Heart right ventricle (tissue), 16 donors: ENCODE measurements around the gene TRIM25. TPM values are rescaled to one million over a fixed set of nuclear protein-coding genes. Genes with fewer than 3 reads are reported as not detected.

Source experiments
- ATAC-seq, 8 donors: fragments of 200-7000 bp; cut with Tn5 transposase; one replicate each; pipeline ENCODE4 v1.9.1; 2020; ENCODE audit warnings: mild to moderate bottlenecking in 8 of 8, moderate library complexity in 8 of 8, moderate number of reproducible peaks in 1 of 8
- DNase-seq, 2 donors: peaks; one replicate each; pipeline ENCODE4 v3.0.0-alpha.2; 2020
- H3K27ac ChIP-seq, 10 donors: fragments of 200-600 bp; sonication (generic) in 2 of 10; one replicate each; pipeline versions ENCODE4 v1.5.0 to v1.8.0; 2020 to 2022; ENCODE audit warnings: mild to moderate bottlenecking in 3 of 10
- H3K27me3 ChIP-seq, 7 donors: fragments of 200-600 bp; one replicate each; pipeline ENCODE4 v1.8.0; 2021 to 2022; ENCODE audit warnings: mild to moderate bottlenecking in 2 of 7
- H3K36me3 ChIP-seq, 9 donors: fragments of 200-600 bp; sonication (generic) in 1 of 9; one replicate each; pipeline versions ENCODE4 v1.5.0 to v1.8.0; 2020 to 2022; ENCODE audit warnings: mild to moderate bottlenecking in 2 of 9
- H3K4me1 ChIP-seq, 9 donors: fragments of 200-600 bp; sonication (generic) in 1 of 9; one replicate each; pipeline versions ENCODE4 v1.5.0 to v1.8.0; 2020 to 2022; ENCODE audit warnings: mild to moderate bottlenecking in 4 of 9
- H3K4me3 ChIP-seq, 10 donors: fragments of 200-600 bp; sonication (generic) in 2 of 10; one replicate each; pipeline versions ENCODE4 v1.5.0 to v1.8.0; 2020 to 2022; ENCODE audit warnings: mild to moderate bottlenecking in 7 of 10, moderate library complexity in 2 of 10
- H3K9me3 ChIP-seq, 11 donors: fragments of 200-600 bp in 10 of 11; sonication (generic) in 2 of 11; one replicate each; pipeline versions ENCODE4 v1.5.0 to v1.8.0; 2013 to 2022; ENCODE audit warnings: mild to moderate bottlenecking in 2 of 11, control low read depth in 1 of 11, moderate library complexity in 1 of 11
- CTCF ChIP-seq, 9 donors: fragments of 200-600 bp; sonication (generic) in 2 of 9; IDR thresholded peaks; one replicate each; pipeline versions ENCODE4 v1.5.0 to v1.8.0; 2021 to 2022; ENCODE audit warnings: antibody characterized with exemption in 9 of 9, mild to moderate bottlenecking in 5 of 9, moderate library complexity in 1 of 9
- WGBS, 2 donors: extraction: QIAGEN DNeasy Blood & Tissue Kit; methylation state at CpG; one replicate each; pipeline ENCODE4 v1.1.7; 2013; ENCODE audit warnings: inconsistent platforms in 1 of 2; 5-methylcytosine and 5-hydroxymethylcytosine counted together
- intact Hi-C, 10 donors: fragments of 100-400 bp; cut with DNase I; formaldehyde crosslinking; loops; one replicate each; pipeline versions ENCODE4 v1.11.1 to v1.14.2; 2022
- polyA plus RNA-seq, 2 donors: library from polyadenylated mRNA; stranded (reverse); fragments of 200-250 nt; gene quantifications; one replicate each; pipeline ENCODE4 v1.2.3, GENCODE V29; 2013
- total RNA-seq, 10 donors: library from RNA; stranded (reverse); fragmentation: NEBNext Ultra II Directional in 3 of 10; extraction: Animal tissue kit (Norgen Biotek cat#: 25700) in 3 of 10; gene quantifications; one replicate each; pipeline versions ENCODE4 v1.2.1 to v1.2.4, GENCODE V29; 2021 to 2023
- donor health status: Arrhythmogenic right ventricular cardiomyopathy.
- donor health status: ischemic (EF 13 %, LVEDD 7.1; RV severe dilation, severe dysfunction).
- donor health status: healthy with polysubstance abuse.
- donor health status: DM: no; HTN: yes; CAD: no.
- donor health status: DM: no; HTN: no; CAD: no.
- donor health status: ischemic (EF 25% LVEDD 6.9; RV normal size, moderate dysfunction).
- donor health status: ischemic (EF 25% LVEDD 5.7; RV mildly dilated, moderate dysfunction).
- donor health status: healthy.
- donor health status: DM: yes; HTN: yes; CAD: no.
- donor health status: Ischemic cardiomyopathy.
- donor health status: ischemic (EF 35%, LVEDD 5.7; RV mildly dilated, moderate dysfunction).
- donor health status: nonischemic (EF 11% LVEDD 7.7; RV severe dilation, severe dysfunction).
- donor health status: DM: yes; HTN: yes; CAD: no.
- donor health status: PGD.
- donor health status: ischemic (EF 29% LVEDD 5.4; RV normal size, mild dysfunction).
- donor health status: nonischemic (EF 23%, LVEDD 6.1; RV moderate dilation, normal function).

The TRIM25 gene
- total and polyA plus RNA-seq, 12 donors, result 4.9 to 32.7 (median 15.2) TPM

DNA sequence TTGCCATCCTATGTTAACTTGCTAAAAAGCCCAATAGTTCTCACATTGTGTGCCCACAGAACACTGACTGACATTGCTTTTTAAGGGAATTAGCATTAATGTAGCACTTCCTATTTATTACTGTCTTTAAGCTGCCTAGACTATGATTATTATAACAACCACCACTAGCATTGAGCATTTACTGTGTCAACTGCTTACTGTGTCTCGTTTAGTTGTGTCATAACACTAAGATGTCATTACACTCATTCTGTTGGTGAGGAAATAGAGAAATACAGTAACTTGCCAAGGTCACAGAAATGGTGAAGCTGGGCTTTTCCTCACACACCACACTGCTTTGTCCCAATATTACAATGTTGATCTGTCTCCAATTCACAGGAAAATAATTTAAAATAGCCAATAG is 30.2 kb downstream of the TRIM25 start:
- peaks cover 0 to 28% (median 12%) of the 10 kb centered on the region in 9 donors for H3K36me3 ChIP-seq
- intact Hi-C loops, result no loop called here
- no peaks in the 10 kb centered on the region for H3K27me3 ChIP-seq
- no peak for DNase-seq
- WGBS, 2 donors, result 63 to 64% methylated on average over 1 of the region's 1 CpG
- TF ChIP-seq CTCF (IDR thresholded peaks at IDR 0.05), result no peak
- H3K4me3 ChIP-seq, result no peak overlapping the region
- H3K9me3 ChIP-seq, result peaks cover 0 to 12% (median 4%) of the 10 kb centered on the region in 11 donors
- no peak for ATAC-seq
- H3K27ac ChIP-seq, result no peak overlapping the region
- peaks cover 0 to 10% (median 0%) of the 10 kb centered on the region in 9 donors for H3K4me1 ChIP-seq

GRCh38 chr17:56881685-56882295 is 32.1 kb downstream of the TRIM25 start:
- no peak overlapping the region for H3K4me3 ChIP-seq
- 95 to 96% methylated on average over 3 of the region's 3 CpGs for WGBS, 2 donors
- H3K27me3 ChIP-seq, result no peaks in the 10 kb centered on the region
- H3K9me3 ChIP-seq, result peaks cover 0 to 5% (median 0%) of the 10 kb centered on the region in 11 donors
- H3K27ac ChIP-seq, result no peak overlapping the region
- TF ChIP-seq CTCF (IDR thresholded peaks at IDR 0.05), result no peak
- H3K4me1 ChIP-seq, result peaks cover 0 to 11% (median 0%) of the 10 kb centered on the region in 9 donors
- no peak for DNase-seq
- peaks cover 0 to 11% (median 0%) of the 10 kb centered on the region in 9 donors for H3K36me3 ChIP-seq
- ATAC-seq, result no peak
- intact Hi-C loops, result no loop called here

GRCh38 chr17:56880571-56880970 is 33.3 kb downstream of the TRIM25 start:
- no peak overlapping the region for H3K4me3 ChIP-seq
- H3K27ac ChIP-seq, result no peak overlapping the region
- TF ChIP-seq CTCF (IDR thresholded peaks at IDR 0.05), result no peak
- DNase-seq (no peak), ATAC-seq (no peak)
- H3K27me3 ChIP-seq, result no peaks in the 10 kb centered on the region
- intact Hi-C loops, result no loop called here
- 76 to 82% methylated on average over 8 of the region's 8 CpGs for WGBS, 2 donors
- peaks cover 0 to 5% (median 0%) of the 10 kb centered on the region in 11 donors for H3K9me3 ChIP-seq
- peaks cover 0 to 14% (median 0%) of the 10 kb centered on the region in 9 donors for H3K4me1 ChIP-seq
- H3K36me3 ChIP-seq, result peaks cover 0 to 5% (median 0%) of the 10 kb centered on the region in 9 donors

DNA sequence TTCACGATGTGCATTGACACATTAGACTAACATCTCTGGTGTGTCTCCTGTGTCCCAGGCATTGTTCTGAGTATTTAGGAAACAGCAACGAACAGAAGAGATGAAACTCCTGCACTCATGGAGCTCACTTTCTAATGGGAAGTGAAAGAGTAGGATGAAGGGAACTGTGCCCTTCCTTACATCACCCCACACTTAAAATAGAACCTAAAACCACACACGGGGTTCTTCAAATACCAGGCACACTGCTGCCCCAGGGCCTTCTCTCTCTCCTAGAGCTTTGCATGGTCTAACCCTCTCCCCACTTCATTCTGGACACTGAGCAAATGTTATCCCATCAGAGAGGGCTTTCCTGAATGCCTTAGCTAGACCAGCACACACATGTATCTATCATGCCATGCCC is 33.7 kb downstream of the TRIM25 start:
- H3K36me3 ChIP-seq, result peaks cover 0 to 5% (median 0%) of the 10 kb centered on the region in 9 donors
- TF ChIP-seq CTCF (IDR thresholded peaks at IDR 0.05), result no peak
- ATAC-seq, result peak in 3 of 8 donors; percentile 15 to 52 (median 47)

More for the DNA sequence above, 33.7 kb downstream of the TRIM25 start:
- no peak for DNase-seq
- no peak overlapping the region for H3K4me3 ChIP-seq
- 63 to 69% methylated on average over 3 of the region's 3 CpGs for WGBS, 2 donors
- no peaks in the 10 kb centered on the region for H3K27me3 ChIP-seq
- H3K9me3 ChIP-seq, result peaks cover 0 to 5% (median 0%) of the 10 kb centered on the region in 11 donors
- H3K27ac ChIP-seq, result no peak overlapping the region
- intact Hi-C loops, result no loop called here
- peaks cover 0 to 12% (median 0%) of the 10 kb centered on the region in 9 donors for H3K4me1 ChIP-seq
